ENCODE measurements around the gene MYL3. TPM values are rescaled to one million over a fixed set of nuclear protein-coding genes. Genes with fewer than 3 reads are reported as not detected.

MYL3 gene
- total RNA-seq, 1 donor from 2014 or later: not detected

DNA sequence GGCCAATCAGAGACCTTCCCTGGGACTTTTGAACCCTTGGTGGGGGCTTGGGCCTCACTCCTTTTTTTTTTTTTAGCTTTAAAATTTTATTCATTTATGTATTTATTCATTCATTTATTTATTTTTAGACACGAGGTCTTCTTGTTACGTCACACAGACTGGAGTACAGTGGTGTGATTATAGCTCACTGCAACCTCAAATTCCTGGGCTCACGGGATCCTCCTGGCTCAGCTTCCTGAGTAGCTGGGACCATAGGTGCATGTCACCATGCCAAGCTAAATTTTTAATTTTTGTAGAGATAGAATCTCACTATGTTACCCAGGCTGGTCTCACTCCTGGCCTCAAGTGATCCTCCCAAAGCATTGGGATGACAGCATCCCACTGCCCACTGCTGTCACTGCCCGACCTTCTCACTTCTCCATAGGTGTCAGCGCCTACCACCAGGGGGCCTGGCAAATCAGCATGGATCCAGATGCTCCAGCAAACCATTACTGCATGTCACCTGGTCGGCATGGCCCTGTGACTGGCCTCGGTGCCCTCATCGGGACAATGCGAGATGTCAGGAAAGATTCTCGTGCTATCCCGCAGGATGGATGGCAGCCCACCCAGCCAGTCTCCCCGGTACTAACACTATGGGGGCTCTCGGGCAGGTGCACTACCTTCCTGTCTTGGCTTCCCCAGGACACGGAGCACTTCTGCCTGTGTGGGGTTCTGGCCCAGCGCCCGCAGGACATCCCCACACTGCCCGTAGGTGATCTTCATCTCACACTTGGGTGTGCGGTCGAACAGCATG lies 3.0 kb downstream of the MYL3 start:
- H3K9me3 Mint-ChIP-seq (ENCODE audit: unreplicated experiment): peaks cover 7% of the 10 kb centered on the region
- no peak overlapping the region for H3K4me3 Mint-ChIP-seq (ENCODE audit: unreplicated experiment)
- DNase-seq: peak; percentile 66
- peaks cover 9% of the 10 kb centered on the region for H3K27me3 Mint-ChIP-seq (ENCODE audit: unreplicated experiment)
- TF ChIP-seq, protein P1, sequence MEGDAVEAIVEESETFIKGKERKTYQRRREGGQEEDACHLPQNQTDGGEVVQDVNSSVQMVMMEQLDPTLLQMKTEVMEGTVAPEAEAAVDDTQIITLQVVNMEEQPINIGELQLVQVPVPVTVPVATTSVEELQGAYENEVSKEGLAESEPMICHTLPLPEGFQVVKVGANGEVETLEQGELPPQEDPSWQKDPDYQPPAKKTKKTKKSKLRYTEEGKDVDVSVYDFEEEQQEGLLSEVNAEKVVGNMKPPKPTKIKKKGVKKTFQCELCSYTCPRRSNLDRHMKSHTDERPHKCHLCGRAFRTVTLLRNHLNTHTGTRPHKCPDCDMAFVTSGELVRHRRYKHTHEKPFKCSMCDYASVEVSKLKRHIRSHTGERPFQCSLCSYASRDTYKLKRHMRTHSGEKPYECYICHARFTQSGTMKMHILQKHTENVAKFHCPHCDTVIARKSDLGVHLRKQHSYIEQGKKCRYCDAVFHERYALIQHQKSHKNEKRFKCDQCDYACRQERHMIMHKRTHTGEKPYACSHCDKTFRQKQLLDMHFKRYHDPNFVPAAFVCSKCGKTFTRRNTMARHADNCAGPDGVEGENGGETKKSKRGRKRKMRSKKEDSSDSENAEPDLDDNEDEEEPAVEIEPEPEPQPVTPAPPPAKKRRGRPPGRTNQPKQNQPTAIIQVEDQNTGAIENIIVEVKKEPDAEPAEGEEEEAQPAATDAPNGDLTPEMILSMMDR (IDR thresholded peaks at IDR 0.05; ENCODE audit: partially characterized antibody, unreplicated experiment): peak; percentile 62
- H3K36me3 Mint-ChIP-seq (ENCODE audit: unreplicated experiment): no peaks in the 10 kb centered on the region
- H3K27ac Mint-ChIP-seq (ENCODE audit: unreplicated experiment): no peak overlapping the region
- H3K4me1 Mint-ChIP-seq (ENCODE audit: low read depth, unreplicated experiment): no peaks in the 10 kb centered on the region

DNA sequence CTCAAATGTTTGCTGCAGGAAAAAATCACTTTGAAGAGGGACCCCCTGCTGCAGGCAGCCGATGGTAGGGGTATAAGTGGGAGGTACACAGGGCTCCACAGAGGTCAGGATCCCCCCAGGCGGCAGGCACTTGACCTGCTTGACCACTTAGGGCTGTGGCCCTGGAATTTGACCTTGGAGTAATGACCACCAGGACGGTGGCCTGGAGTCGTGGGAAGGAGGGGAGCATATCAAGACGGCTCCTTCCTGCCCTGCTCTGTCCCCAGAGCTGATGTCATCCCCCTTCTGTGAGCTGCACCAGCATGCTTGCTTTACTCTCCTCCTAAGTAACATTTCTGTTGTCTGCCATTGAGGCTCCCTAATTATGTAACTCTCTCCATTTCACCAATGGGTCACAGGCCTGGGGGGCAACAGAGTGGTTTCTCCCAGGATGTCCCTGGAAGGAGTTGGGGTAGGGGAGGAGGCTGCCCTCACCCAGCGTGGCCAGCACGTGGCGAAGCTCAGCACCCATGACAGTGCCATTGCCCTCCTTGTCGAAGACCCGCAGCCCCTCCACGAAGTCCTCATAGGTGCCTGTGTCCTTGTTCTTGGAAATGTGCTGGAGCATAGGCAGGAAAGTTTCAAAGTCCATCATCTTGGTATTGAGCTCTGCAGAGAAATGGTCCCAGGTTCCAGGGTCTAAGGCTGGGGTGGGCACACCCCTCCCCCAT lies 4.1 kb downstream of the MYL3 start:
- no peaks in the 10 kb centered on the region for H3K4me1 Mint-ChIP-seq (ENCODE audit: low read depth, unreplicated experiment)
- H3K4me3 Mint-ChIP-seq (ENCODE audit: unreplicated experiment): no peak overlapping the region
- peak overlapping the region; percentile 28 for H3K27ac Mint-ChIP-seq (ENCODE audit: unreplicated experiment)
- peaks cover 9% of the 10 kb centered on the region for H3K27me3 Mint-ChIP-seq (ENCODE audit: unreplicated experiment)
- TF ChIP-seq, protein P1 (IDR thresholded peaks at IDR 0.05; ENCODE audit: partially characterized antibody, unreplicated experiment): no peak
- no peaks in the 10 kb centered on the region for H3K36me3 Mint-ChIP-seq (ENCODE audit: unreplicated experiment)
- peaks cover 5% of the 10 kb centered on the region for H3K9me3 Mint-ChIP-seq (ENCODE audit: unreplicated experiment)
- DNase-seq: peak; percentile 10

DNA sequence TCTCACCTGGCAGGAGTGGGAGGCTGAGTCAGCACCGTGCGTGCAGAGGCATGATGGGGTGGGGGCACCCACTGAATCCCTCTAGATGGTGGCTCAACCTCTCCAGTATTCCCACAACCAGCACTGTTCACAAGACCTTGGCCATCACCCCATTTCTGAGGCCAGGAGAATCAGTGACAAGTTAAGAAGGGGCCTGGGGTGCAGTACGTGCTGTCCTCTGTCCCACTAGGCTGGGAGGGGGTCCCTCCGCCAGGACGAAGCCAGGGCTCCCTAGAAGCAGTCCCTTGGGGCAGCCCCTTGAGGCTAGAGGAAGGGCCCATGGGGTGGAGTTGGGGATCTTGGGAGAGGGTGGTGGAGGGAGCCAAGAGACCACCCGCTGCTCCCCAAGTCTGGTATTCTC lies 4.8 kb downstream of the MYL3 start:
- peaks cover 2% of the 10 kb centered on the region for H3K9me3 Mint-ChIP-seq (ENCODE audit: unreplicated experiment)
- no peak for DNase-seq
- TF ChIP-seq, protein P1 (IDR thresholded peaks at IDR 0.05; ENCODE audit: partially characterized antibody, unreplicated experiment): no peak
- no peak overlapping the region for H3K4me3 Mint-ChIP-seq (ENCODE audit: unreplicated experiment)
- no peaks in the 10 kb centered on the region for H3K4me1 Mint-ChIP-seq (ENCODE audit: low read depth, unreplicated experiment)
- H3K27ac Mint-ChIP-seq (ENCODE audit: unreplicated experiment): no peak overlapping the region
- peaks cover 5% of the 10 kb centered on the region for H3K27me3 Mint-ChIP-seq (ENCODE audit: unreplicated experiment)
- no peaks in the 10 kb centered on the region for H3K36me3 Mint-ChIP-seq (ENCODE audit: unreplicated experiment)

DNA sequence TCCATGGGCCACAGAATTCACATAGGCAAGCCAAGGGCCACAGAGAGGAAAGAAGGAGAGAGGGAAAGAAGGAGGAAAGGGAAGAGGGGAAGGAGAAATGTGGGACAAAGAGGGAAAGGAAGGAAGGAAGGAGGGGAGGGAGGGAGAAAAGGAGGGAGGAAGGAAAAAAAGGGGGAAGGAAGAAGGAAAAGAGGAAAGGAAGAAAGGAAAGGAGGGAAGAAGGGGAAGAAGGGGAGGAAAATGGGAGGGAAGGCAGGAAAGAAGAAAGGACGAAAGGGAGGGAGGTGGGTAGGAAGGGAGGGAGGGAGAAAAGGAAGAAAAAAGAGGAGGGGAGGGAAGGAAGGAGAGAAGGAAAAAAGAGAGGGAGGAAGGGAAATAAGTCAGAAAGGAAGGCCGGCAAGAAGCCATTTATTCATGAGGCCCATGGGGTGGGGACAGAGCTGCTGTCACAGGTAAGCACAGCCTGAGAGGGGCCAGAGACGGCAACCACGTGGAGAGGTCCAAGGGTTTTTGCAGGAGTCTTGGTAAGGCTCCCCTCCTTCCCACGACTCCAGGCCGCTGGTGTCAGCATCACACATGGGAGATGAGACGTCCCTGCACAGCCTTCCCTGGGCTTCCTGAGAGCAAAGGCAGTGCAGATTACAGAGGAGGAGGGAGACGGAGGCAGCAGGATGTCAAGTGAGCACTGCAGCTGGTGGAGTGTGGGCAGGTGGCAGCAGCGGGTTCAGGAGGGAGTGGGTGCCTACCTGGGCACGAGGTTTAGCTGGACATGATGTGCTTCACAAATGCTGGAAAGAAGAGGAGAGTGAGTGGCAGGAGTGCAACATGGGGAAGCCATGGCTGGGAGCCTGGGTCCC lies 5.5 kb downstream of the MYL3 start:
- Mint-ChIP-seq H3K9me3 (ENCODE audit: unreplicated experiment) (peaks cover 2% of the 10 kb centered on the region), H3K27me3 (ENCODE audit: unreplicated experiment) (peaks cover 5% of the 10 kb centered on the region), H3K27ac (ENCODE audit: unreplicated experiment) (no peak overlapping the region), H3K4me1 (ENCODE audit: low read depth, unreplicated experiment) (no peaks in the 10 kb centered on the region), H3K36me3 (ENCODE audit: unreplicated experiment) (no peaks in the 10 kb centered on the region), H3K4me3 (ENCODE audit: unreplicated experiment) (no peak overlapping the region)
- TF ChIP-seq, protein P1 (IDR thresholded peaks at IDR 0.05; ENCODE audit: partially characterized antibody, unreplicated experiment): no peak
- peak; percentile 13 for DNase-seq

All from glutamatergic neuron (in vitro differentiated cells).